GM18867 (cell line): ENCODE results near the gene RADIL.
A peak's percentile ranks its signal among the peaks of the same experiment; 100 is the strongest.

Experiments
- ATAC-seq: cut with Tn5 transposase; IDR thresholded peaks from one replicate; pipeline ENCODE4 v1.9.1; 2021; ENCODE audit warnings: mild to moderate bottlenecking, moderate library complexity; ENCODE audit not compliant: unreplicated experiment

The RADIL gene

GRCh38 chr7:4763091-4763793 is 120.3 kb downstream of the RADIL start:
- ATAC-seq, result no peak

GRCh38 chr7:4762121-4763055 is 121.1 kb downstream of the RADIL start:
- ATAC-seq, result no peak

- no peak for ATAC-seq
Observed at GRCh38 chr7:4760952-4761351, 122.6 kb downstream of the RADIL start.

GRCh38 chr7:4759211-4759610 is 124.3 kb downstream of the RADIL start:
- ATAC-seq, result no peak

- ATAC-seq, result no peak
Observed at GRCh38 chr7:4758791-4759190, 124.7 kb downstream of the RADIL start.

GRCh38 chr7:4758111-4758510 is 125.4 kb downstream of the RADIL start:
- ATAC-seq, result no peak

- no peak for ATAC-seq
Observed at GRCh38 chr7:4755045-4755444, 128.5 kb downstream of the RADIL start.

GRCh38 chr7:4754433-4755010 is 129.0 kb downstream of the RADIL start:
- no peak for ATAC-seq

- ATAC-seq, result peak; percentile 82
Observed at GRCh38 chr7:4753598-4754432, 129.7 kb downstream of the RADIL start.

GRCh38 chr7:4751398-4751947 is 132.0 kb downstream of the RADIL start:
- ATAC-seq, result no peak

GRCh38 chr7:4749798-4750197 is 133.7 kb downstream of the RADIL start:
- no peak for ATAC-seq

GRCh38 chr7:4749363-4749762 is 134.2 kb downstream of the RADIL start:
- ATAC-seq, result no peak
